Fibroblast of lung (primary cell): ENCODE results near the gene VWF.

Experiments
- EZH2 ChIP-seq: IDR thresholded peaks from 2 replicates; pipeline ENCODE4 v1.5.1; 2012; ENCODE audit warnings: low read length, control low read depth, mild to moderate bottlenecking; ENCODE audit errors: missing control alignments
- TF ChIP-seq, protein P1 (sequence below), 2 donors: IDR thresholded peaks in 1 of 2; conservative IDR thresholded peaks in 1 of 2; 1 replicate in 1 of 2; 2 replicates in 1 of 2; pipeline ENCODE4 v1.5.1; 2011 to 2012; ENCODE audit warnings: low read length in 2 of 2, control low read depth in 1 of 2, inconsistent platforms in 1 of 2, low read depth in 1 of 2, mild to moderate bottlenecking in 1 of 2

DNA sequence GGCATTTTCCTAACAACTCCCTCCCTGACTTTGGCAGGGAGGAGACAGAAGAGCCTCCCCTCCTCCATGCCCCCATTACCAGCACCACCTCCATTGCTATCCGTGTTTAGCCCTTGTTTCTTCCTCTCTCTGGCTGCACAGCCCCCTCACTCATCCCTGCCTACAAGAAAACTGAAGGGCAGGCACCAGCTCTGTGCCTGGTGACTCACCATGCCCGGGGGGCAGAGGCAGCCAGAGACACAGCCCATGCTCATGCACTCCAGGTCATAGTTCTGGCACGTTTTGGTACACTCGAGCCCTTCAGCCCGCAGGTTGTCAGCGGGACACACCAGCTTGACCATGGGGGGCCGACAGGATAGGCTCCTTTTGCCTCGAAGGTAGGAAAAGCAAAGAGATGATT, 80.4 kb downstream of the VWF start:
- TF ChIP-seq, protein P1, sequence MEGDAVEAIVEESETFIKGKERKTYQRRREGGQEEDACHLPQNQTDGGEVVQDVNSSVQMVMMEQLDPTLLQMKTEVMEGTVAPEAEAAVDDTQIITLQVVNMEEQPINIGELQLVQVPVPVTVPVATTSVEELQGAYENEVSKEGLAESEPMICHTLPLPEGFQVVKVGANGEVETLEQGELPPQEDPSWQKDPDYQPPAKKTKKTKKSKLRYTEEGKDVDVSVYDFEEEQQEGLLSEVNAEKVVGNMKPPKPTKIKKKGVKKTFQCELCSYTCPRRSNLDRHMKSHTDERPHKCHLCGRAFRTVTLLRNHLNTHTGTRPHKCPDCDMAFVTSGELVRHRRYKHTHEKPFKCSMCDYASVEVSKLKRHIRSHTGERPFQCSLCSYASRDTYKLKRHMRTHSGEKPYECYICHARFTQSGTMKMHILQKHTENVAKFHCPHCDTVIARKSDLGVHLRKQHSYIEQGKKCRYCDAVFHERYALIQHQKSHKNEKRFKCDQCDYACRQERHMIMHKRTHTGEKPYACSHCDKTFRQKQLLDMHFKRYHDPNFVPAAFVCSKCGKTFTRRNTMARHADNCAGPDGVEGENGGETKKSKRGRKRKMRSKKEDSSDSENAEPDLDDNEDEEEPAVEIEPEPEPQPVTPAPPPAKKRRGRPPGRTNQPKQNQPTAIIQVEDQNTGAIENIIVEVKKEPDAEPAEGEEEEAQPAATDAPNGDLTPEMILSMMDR (conservative IDR thresholded peaks at IDR 0.05 in 1 of 2, IDR thresholded peaks at IDR 0.05 in 1 of 2; ENCODE audit: low read depth in 1 of 2, low read length in 2 of 2) = no peak
- TF ChIP-seq EZH2 = no peak
